HEK293 (cell line): ENCODE results near the gene NDFIP2.
A peak's percentile ranks its signal among the peaks of the same experiment; 100 is the strongest.

Experiments
- CTCF ChIA-PET: fragments of 350-600 bp; formaldehyde crosslinking; extraction: SDS; loops from one replicate; lab custom pipeline; 2021; ENCODE audit warnings: antibody characterized with exemption; lab: Yijun Ruan, JAX
- POLR2A ChIA-PET: fragments of 300-600 bp; formaldehyde crosslinking; extraction: SDS; loops from one replicate; lab custom pipeline; 2020; ENCODE audit warnings: antibody characterized with exemption, inconsistent platforms; lab: Yijun Ruan, JAX
- H3K27ac ChIP-seq: fragments of 200-500 bp; sonication (Bioruptor generic); 2 replicates; pipeline ENCODE4 v1.5.1; 2014; ENCODE audit warnings: low read depth, low read length, control low read depth, inconsistent platforms; ENCODE audit errors: extremely low read depth
- H3K36me3 ChIP-seq, 2 experiments: fragments of 200-500 bp in 1 of 2; sonication (Bioruptor generic) in 1 of 2; 1 replicate in 1 of 2; 2 replicates in 1 of 2; pipeline ENCODE4 v1.5.1; 2014 to 2017; ENCODE audit warnings: inconsistent platforms in 2 of 2, low read length in 2 of 2; ENCODE audit not compliant: control insufficient read depth in 2 of 2, insufficient read depth in 1 of 2
- H3K4me1 ChIP-seq: fragments of 200-500 bp; sonication (Bioruptor generic); 2 replicates; pipeline ENCODE4 v1.5.1; 2014; ENCODE audit warnings: mild to moderate bottlenecking, low read length, inconsistent platforms; ENCODE audit not compliant: control insufficient read depth, insufficient read depth
- H3K4me3 ChIP-seq: 2 replicates; pipeline ENCODE4 v1.5.1; 2011; ENCODE audit warnings: low read depth, mild to moderate bottlenecking, control low read depth, low read length, moderate library complexity
- H3K9me3 ChIP-seq: fragments of 200-500 bp; sonication (Bioruptor generic); 2 replicates; pipeline ENCODE4 v1.5.1; 2014; ENCODE audit warnings: low read depth, low read length, inconsistent platforms; ENCODE audit not compliant: control insufficient read depth, insufficient read depth
- HOXD13 ChIP-seq: sonication (generic); formaldehyde crosslinking; IDR thresholded peaks from 2 replicates; pipeline ENCODE4 v1.8.0; 2022; ENCODE audit warnings: missing genetic modification reagents, borderline replicate concordance
- MYNN ChIP-seq: fragments of 450-650 bp; formaldehyde crosslinking; IDR thresholded peaks from 2 replicates; pipeline ENCODE4 v1.5.1; 2016; ENCODE audit warnings: missing biosample characterization, missing genetic modification characterization, borderline replicate concordance
- PATZ1 ChIP-seq: fragments of 450-650 bp; formaldehyde crosslinking; IDR thresholded peaks from 2 replicates; pipeline ENCODE4 v1.5.1; 2016; ENCODE audit warnings: missing biosample characterization, missing genetic modification characterization
- PRDM1 ChIP-seq: fragments of 450-650 bp; formaldehyde crosslinking; IDR thresholded peaks from 2 replicates; pipeline ENCODE4; 2016; ENCODE audit warnings: missing biosample characterization, missing genetic modification characterization
- SETDB1 ChIP-seq: IDR thresholded peaks from one replicate; pipeline ENCODE4 v1.6.1; 2017; ENCODE audit warnings: mild to moderate bottlenecking, low read length, moderate library complexity, mixed read lengths; ENCODE audit not compliant: insufficient read length
- TSHZ1 ChIP-seq: fragments of 450-650 bp; formaldehyde crosslinking; IDR thresholded peaks from 2 replicates; pipeline ENCODE4 v1.5.1; 2016; ENCODE audit warnings: missing biosample characterization, missing genetic modification characterization, borderline replicate concordance
- ZNF174 ChIP-seq: fragments of 450-650 bp; formaldehyde crosslinking; IDR thresholded peaks from 2 replicates; pipeline ENCODE4 v1.5.0; 2017; ENCODE audit warnings: missing biosample characterization, mild to moderate bottlenecking, missing genetic modification characterization
- ZNF266 ChIP-seq: fragments of 450-650 bp; formaldehyde crosslinking; IDR thresholded peaks from 2 replicates; pipeline ENCODE4 v1.5.1; 2016; ENCODE audit warnings: missing biosample characterization, missing genetic modification characterization, low read depth
- ZNF354C ChIP-seq: fragments of 450-650 bp; formaldehyde crosslinking; IDR thresholded peaks from 2 replicates; pipeline ENCODE4 v1.5.1; 2016; ENCODE audit warnings: missing biosample characterization, missing genetic modification characterization, low read depth, borderline replicate concordance
- ZNF398 ChIP-seq: fragments of 450-650 bp; formaldehyde crosslinking; IDR thresholded peaks from 2 replicates; pipeline ENCODE4 v1.5.1; 2017; ENCODE audit warnings: missing biosample characterization, missing genetic modification characterization
- ZNF518A ChIP-seq: fragments of 450-650 bp; formaldehyde crosslinking; conservative IDR thresholded peaks from 2 replicates; pipeline ENCODE4 v1.5.1; 2016; ENCODE audit warnings: low read depth, missing biosample characterization, missing genetic modification characterization
- ZNF530 ChIP-seq: fragments of 450-650 bp; formaldehyde crosslinking; IDR thresholded peaks from 2 replicates; pipeline ENCODE4 v1.5.1; 2016; ENCODE audit warnings: low read depth, missing biosample characterization, missing genetic modification characterization
- ZNF558 ChIP-seq: fragments of 450-650 bp; formaldehyde crosslinking; IDR thresholded peaks from 2 replicates; pipeline ENCODE4 v1.5.1; 2016; ENCODE audit warnings: missing biosample characterization, missing genetic modification characterization
- ZNF561 ChIP-seq: fragments of 450-650 bp; IDR thresholded peaks from 2 replicates; pipeline ENCODE4 v1.5.1; 2018; ENCODE audit warnings: missing biosample characterization, missing genetic modification characterization, borderline replicate concordance
- ZNF585B ChIP-seq: fragments of 450-650 bp; formaldehyde crosslinking; IDR thresholded peaks from 2 replicates; pipeline ENCODE4 v1.5.1; 2016; ENCODE audit warnings: missing biosample characterization, missing genetic modification characterization
- ZNF600 ChIP-seq: fragments of 450-650 bp; formaldehyde crosslinking; IDR thresholded peaks from 2 replicates; pipeline ENCODE4 v1.5.1; 2016; ENCODE audit warnings: missing biosample characterization, missing genetic modification characterization
- ZNF830 ChIP-seq: fragments of 450-650 bp; IDR thresholded peaks from 2 replicates; pipeline ENCODE4 v1.5.0; 2018; ENCODE audit warnings: missing biosample characterization, missing genetic modification characterization, low read depth, mild to moderate bottlenecking, moderate library complexity
- ZSCAN5A ChIP-seq: fragments of 450-650 bp; formaldehyde crosslinking; IDR thresholded peaks from 2 replicates; pipeline ENCODE4 v1.5.1; 2016; ENCODE audit warnings: missing biosample characterization, missing genetic modification characterization

NDFIP2 gene

GRCh38 chr13:79480954-79481684, at the start of gene NDFIP2:
Gene NDFIP2 (plus strand): TSS chr13:79481155. CDS start chr13:79481204, 49 bp downstream.
- Histone ChIP-seq H3K4me3 (peak within 1 kb of the TSS; percentile 98), H3K36me3 (no peaks in the 10 kb centered on the region), H3K4me1 (no peaks in the 10 kb centered on the region), H3K27ac (peak within 1 kb of the TSS; percentile 75), H3K9me3 (no peaks in the 10 kb centered on the region)
- POLR2A ChIA-PET: interaction anchor here (0.6 to 1.5 kb wide), 18 partner anchors 8 to 770 kb away, joined by 3 to 8 read pairs (median 3); partner anchors contain the start of gene RBM26
- CTCF ChIA-PET: interaction anchor here (0.5 to 1.4 kb wide), 8 partner anchors 25 to 1147 kb away, joined by 3 to 6 read pairs (median 3); partner anchors contain the start of gene RBM26
- TF ChIP-seq ZNF561 (tag by site-specific recombination): no peak; the same call in 1 of the 2 replicates
- no peak for TF ChIP-seq ZSCAN5A (tag by site-specific recombination)
- peak; percentile 70 for TF ChIP-seq PATZ1 (tag by site-specific recombination)
- no peak for TF ChIP-seq HOXD13
- no peak for TF ChIP-seq ZNF830 (tag by site-specific recombination)
- no peak for TF ChIP-seq SETDB1
- TF ChIP-seq ZNF518A (tag by site-specific recombination): no peak
- no peak for TF ChIP-seq ZNF558 (tag by site-specific recombination)
- TF ChIP-seq PRDM1: no peak
- TF ChIP-seq TSHZ1 (tag by site-specific recombination): no peak
- no peak for TF ChIP-seq ZNF398 (tag by site-specific recombination)
- no peak for TF ChIP-seq MYNN (tag by site-specific recombination)
- TF ChIP-seq ZNF530: no peak
- TF ChIP-seq ZNF354C: no peak
- no peak for TF ChIP-seq ZNF585B
- TF ChIP-seq ZNF600 (tag by site-specific recombination): peak; percentile 74
- no peak for TF ChIP-seq ZNF174
- no peak for TF ChIP-seq ZNF266
